22Rv1 (cell line): ENCODE data around the gene RYR2.
"Not testable (repeated sequence)": the region's sequence is repeated elsewhere in the genome, so short reads cannot be mapped to it uniquely, and the experiment has no call there.

Experiments
- H3K27ac ChIP-seq: fragments of 450-650 bp; 2 replicates; pipeline ENCODE4 v1.5.1; 2017
- CTCF ChIP-seq: fragments of 450-650 bp; IDR thresholded peaks from 2 replicates; pipeline ENCODE4 v1.5.1; 2017; ENCODE audit warnings: mild to moderate bottlenecking
- ZFX ChIP-seq: fragments of 450-650 bp; IDR thresholded peaks from 2 replicates; pipeline ENCODE4 v1.6.1; 2017; ENCODE audit warnings: antibody characterized with exemption, borderline replicate concordance

The RYR2 gene

GRCh38 chr1:237358555-237358954 lies 316.6 kb downstream of the RYR2 start:
- no peak for TF ChIP-seq CTCF
- TF ChIP-seq ZFX: no peak
- H3K27ac ChIP-seq: no peak overlapping the region

- no peak overlapping the region for H3K27ac ChIP-seq
- no peak for TF ChIP-seq ZFX
- no peak for TF ChIP-seq CTCF
Measured at GRCh38 chr1:237367758-237368157, 325.8 kb downstream of the RYR2 start.

- not testable (repeated sequence) for H3K27ac ChIP-seq
Measured at GRCh38 chr1:237371477-237371876, 329.5 kb downstream of the RYR2 start.

- H3K27ac ChIP-seq: no peak overlapping the region
- TF ChIP-seq CTCF: no peak
- TF ChIP-seq ZFX: no peak
Measured at GRCh38 chr1:237383791-237384190, 341.8 kb downstream of the RYR2 start.

GRCh38 chr1:237384213-237384612 lies 342.2 kb downstream of the RYR2 start:
- no peak for TF ChIP-seq ZFX
- TF ChIP-seq CTCF: no peak
- no peak overlapping the region for H3K27ac ChIP-seq

GRCh38 chr1:237386362-237387143 lies 344.6 kb downstream of the RYR2 start:
- TF ChIP-seq CTCF (peak; percentile 94), ZFX (no peak)
- no peak overlapping the region for H3K27ac ChIP-seq

- TF ChIP-seq ZFX (no peak), CTCF (no peak)
Measured at GRCh38 chr1:237387144-237387505, 345.1 kb downstream of the RYR2 start.

GRCh38 chr1:237390823-237391222 lies 348.8 kb downstream of the RYR2 start:
- H3K27ac ChIP-seq: no peak overlapping the region
- TF ChIP-seq CTCF: no peak
- TF ChIP-seq ZFX: no peak

More at GRCh38 chr1:237387144-237387505, 345.1 kb downstream of the RYR2 start:
- H3K27ac ChIP-seq: no peak overlapping the region
